ENCODE measurements around the gene PDGFB.

PDGFB gene

DNA sequence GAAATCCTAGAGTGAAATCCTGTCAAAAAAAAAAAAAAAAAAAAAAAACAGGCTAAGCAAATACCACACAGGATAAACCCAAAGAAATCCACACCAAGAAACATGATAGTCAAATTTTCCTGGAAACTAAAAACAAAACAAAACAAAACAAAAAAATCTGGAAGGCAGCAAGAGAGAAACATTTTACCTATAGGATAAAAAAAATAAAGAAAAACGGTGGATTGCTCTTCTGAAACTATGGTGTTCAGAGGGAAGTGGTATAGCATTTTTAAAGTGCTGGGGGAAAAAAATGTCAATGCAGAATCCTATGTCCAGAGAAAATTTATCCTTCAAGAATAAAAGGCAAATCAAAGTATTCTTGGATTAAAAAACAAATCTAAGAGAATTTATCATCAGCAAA lies 50.7 kb downstream of the PDGFB start:
- DNase-seq = no peak

DNA sequence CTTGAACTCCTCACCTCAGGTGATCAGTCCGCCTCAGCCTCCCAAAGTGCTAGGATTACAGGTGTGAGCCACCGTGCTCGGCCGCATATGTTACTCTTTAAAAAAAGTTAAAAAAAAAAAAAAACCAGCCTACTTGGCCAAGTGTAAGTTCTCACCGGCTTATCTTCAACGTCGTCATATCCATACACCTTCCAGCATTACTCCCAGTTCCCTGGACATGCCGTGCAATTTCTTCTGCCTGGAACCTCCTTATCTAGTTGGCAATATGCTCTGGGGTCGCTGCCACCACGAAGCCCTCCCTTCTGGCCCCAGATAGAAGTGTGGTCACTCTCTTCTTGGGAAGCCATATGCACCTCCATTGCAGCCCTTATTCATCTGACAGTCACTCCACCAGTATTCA lies 56.0 kb downstream of the PDGFB start:
- DNase-seq = no peak

DNA sequence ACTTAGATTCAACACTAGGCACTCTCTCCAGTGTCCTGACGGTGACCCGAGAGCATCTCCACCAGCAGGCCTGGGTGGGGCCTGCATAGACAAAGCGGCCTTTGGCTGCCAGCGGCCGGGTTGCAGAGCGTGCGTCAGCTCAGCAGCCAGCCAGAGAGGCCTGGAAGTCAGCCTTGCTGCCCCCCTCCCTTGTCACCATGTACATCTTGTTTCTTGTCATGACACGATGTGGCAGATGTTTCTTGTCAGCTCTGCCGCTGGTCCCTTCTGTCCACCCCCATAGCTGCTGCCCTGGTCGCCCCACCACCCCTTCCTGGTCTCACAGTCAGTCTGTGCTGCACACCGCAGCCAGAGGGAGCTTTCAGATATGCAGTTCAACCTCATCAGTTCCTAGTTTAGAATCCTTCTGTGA lies 59.2 kb downstream of the PDGFB start:
- DNase-seq = no peak

DNA sequence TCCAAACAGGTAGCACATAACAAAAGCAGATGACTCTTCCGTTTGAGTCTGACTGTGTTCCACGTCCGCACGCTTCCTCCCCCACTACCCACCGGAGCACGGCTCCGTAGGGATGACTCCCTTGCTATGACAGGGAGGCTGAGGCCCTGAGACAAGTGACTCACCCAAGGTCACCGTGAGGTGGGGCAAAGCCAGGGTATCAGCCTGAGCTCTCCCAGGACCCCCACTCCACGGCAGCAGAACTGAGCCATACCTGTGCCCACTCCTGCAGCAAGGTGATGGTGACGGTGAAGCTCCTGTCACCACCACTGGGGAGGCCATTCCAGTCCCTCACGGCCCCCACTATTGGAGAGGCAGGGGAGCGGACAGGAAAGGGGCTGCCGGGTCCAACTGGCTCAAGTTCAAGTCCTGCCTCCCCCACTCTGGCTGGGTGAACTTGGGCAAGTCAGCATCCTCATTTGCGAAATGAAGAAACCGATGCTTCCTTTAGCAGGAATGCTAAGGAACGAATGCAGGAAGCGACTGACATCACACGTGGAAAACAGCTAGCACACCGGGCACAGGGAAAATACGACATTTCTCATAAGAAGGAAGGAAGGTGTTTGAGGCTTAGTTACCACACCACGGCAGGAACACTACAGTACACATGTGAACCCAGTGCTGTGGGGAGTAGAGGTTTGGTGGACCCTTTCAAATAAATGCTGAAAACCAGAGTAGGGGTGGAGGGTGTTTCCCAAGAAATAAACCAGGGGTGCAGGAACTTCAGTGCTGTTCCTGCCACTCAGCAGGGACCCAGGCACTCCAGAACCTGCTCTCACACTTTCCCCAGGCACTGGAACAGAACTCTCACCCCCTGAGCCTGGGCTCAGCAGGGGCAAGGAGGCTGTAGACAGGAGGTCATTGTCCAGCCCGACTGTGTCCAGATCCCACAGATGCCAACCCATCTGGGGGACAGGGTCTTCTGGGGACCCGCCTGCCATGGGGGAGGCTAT lies 59.9 kb downstream of the PDGFB start:
- DNase-seq = no peak

DNA sequence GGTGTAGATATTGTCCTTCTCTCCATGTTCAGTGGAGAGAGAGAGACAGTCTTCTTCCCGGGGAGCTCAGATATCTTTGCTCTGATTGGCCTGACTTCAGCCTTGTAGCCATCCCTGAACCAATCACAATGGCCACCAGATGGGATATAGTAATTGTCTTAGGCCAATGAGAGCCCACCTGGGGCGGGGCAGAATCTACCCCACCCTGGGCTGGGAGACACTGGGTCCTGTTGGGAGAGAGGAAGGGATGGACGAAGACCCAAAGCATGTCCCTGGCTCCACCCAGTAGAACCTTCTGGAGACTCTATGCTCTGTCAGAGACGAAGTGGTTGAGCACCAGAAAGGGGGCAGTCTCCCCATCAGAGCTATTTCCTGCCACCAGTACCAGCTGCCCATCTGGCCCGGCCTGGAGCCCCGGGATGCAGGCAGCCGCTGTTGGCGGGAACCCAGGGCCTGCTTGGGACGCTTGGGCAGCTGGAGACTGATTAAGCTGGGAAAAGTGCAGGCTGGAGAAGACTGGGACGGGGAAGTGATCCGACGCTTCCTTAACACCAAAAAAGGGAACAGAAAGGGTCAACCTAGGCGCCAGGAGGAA lies 60.7 kb downstream of the PDGFB start:
- DNase-seq = no peak

DNA sequence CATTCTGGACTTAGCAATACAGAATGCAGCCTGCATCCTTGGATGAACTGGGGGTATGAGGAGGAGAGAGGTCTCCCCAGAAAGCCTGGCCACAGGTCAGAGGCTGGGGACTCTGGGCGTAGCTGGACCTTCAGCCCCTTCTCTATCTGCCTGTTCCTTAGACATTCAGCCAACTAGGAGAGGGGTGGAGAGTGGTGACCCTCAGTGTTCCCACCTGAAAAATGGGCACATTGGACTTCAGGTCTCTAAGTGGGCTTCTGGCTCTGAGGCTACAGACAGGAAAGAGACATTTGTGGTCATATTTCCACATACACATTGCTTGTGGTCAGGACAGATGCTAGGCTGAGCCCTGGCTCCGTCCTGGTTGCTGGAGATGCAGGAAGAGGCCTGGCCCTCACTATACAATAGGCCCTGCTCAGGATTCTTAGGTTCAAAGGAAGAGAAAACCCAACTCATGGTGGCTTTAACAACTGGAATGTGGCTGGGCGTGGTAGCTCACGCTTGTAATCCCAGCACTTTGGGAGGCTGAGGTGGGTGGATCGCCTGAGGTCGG lies 62.2 kb downstream of the PDGFB start:
- no peak for DNase-seq

DNA sequence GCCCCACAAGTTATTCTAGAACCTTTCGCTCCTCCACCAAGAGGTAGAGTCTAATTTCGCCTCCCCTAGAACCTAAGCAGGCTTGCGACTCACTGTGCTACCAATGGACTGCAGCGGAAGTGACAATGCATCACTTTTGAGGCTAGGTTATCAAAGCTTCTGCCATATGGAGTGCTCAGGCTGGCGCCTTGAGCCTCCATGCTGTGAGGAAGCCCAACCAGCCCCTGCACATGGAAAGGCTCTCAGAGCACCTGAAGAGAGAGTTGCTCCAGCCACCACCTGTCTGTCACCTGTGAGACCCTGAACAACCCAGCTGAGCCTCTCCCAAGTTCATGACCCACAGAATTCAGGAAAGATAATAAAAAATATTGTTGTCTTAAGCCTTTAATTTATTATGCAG lies 63.0 kb downstream of the PDGFB start:
- DNase-seq = no peak

DNA sequence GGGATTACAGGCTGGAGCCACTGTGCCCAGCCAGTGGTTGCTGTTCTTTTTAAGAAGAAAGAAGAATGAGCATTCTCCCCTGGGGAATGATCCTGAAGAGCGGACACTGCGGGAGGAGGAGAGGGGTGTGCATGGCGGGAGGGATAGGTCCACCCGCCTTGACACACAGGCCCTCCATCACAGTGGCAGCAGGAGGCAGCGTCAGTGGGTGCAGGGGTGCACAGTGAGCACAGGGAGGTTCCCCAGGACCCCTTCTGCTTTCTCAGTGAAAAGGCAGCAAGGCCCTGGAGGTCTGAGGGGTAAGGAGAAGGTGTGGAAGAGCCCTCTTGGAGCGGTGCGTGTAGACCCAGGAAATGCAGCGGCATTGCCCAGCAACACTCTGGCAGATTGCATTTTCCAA lies 63.4 kb downstream of the PDGFB start:
- no peak for DNase-seq

DNA sequence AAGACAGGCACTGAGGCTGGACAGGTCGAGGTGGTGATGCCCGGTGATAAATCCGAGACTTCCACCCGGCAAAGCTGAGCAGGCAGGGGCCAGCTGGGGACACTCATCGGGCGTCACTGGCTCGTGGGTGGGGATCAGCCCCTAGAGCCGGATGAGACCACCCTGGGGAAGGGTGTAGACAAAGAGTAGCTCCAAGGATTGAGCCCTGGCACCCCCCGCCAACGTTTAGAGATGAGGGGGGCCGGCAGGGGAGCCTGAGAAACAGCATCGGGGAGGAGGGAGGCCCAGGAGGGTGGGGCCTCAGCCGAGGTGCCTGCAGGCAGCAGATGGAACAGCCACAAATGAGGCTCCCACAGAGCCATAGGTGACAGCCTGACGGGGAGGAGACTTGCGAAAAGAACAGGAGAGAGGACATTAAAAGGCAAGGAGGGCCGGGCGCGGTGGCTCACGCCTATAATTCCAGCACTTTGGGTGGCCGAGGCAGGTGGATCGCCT lies 64.9 kb downstream of the PDGFB start:
- no peak for DNase-seq

DNA sequence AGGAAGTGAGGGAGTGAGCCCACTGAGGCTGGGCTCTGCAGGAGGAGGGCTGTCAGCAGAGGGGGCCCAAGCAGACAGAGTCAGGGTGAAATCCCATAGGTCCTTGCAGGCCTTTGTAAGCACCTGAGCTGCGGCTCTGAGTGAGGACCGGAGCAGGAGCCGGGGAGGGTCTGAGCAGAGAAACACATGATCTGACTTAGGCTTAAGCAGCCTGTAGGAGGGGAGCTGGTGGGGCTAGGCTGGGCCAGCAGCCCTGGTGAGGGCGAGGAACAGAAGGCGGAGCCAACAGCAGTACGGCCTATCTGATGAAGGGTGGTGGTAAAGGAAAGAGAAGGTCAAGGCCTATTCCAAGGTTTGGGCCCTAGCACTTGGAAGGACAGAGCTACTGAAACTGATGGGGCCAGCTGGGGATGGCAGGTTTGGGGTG lies 65.4 kb downstream of the PDGFB start:
- no peak for DNase-seq

DNA sequence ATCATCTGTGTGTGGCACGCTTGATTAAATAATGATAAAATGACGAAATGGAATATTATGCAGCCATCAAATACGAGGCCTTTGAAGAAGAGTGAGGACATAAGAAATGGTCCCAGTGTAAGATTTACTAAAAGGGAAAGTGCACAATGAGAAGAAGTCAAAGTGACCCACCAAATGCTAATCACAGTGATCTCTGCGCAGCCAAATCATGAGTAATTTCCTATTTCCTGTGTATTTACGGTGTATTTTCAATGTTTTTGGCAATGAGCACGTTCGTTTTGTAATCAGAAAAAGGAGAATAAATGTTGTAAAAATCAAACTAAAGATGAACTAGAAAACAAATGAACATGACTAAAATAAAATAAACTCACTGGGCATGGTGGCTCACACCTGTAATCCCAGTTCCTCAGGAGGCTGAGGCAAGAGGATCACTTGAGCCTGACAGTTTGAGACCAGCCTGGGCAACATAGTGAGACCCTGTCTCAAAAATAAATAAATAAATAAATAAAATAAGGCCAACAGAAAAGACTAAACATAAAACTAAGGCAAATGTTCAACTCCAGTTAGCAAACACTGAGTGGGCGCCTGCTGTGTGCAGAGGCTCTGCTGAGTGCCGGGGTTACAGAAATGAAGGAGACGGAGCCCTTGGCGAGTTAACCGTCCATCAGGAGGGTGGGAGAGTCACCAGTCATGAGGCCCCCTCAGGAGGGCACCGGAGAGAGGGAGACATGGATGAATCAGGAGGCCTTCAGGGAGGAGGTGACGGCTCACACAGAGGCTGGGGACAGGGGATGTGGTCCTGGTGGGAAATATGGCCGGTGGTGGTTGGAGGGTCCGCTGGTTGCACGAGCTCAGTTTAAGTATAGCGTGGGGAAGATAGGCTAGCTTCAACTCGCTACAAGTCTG lies 66.3 kb downstream of the PDGFB start:
- DNase-seq = peak; percentile 62

DNA sequence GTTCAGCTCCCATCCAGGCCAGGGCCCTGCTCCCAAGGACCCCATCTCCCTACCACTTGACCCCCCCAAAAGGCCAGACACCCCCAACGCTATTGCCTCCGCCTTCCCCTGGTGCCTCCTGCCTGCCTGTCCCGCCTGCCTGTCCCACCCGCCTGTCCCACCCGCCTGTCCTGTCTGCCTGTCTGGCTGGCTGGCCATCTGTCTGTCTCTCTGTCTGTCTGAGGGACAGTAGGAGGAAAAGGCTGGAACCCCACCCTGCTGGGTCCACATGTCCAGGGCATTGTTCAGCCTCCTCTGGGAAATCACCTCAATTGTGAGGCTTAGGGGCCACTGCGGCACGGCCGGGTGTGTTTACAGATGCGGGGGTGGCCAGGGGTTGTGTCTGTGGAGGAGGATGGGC lies 67.0 kb downstream of the PDGFB start:
- no peak for DNase-seq

DNA sequence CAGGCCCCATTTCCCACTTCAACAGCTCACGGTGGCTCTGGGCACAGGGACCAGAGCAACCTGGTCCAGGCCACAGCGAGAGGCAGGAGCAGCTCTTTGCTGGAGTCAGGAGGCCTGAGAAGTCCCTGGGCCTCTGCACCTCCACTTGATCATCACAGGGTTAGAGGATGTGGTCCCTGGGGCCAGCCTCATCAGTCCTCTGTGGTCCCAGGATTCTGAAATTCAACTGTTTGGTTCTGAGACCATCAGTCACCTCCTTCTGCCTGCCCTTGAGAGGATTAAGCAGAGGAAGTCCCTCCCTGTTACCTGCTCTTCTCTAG lies 67.4 kb downstream of the PDGFB start:
- DNase-seq = no peak

DNA sequence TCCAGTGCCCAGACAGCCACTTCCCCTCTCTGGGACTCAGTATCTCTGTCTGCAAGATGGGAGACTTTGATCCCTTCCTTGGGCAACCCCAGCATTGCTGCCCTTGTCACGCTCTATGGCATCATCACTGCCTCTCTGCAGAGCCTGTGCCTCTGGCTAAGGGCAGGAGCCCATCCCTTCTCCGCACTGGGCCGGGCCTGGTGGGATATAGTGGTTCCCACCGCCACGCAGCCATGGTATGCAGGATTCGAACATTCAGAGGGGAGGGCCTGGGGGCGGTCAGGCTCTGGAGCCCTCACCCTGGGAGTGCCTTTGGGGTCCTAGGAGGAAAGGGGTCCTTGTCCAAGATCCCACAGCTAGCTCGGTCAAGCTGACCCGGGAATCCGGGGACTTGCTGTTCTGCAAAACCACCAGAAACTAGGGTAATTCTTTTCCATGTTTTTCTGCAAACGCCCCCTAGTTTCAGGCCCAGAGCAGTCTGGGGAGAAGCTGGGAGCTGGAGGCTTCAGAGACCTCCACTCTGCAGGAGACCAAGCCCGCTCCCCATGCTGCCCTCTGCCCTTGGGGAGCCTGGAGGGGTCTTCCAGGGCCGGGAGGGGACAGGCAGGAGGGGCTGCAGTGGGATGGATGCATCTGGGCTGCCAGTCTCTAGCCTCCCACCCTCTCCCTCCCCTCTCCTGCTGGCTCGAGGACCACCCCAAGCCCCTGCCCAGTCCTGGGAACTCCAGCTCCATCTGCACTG lies 67.9 kb downstream of the PDGFB start:
- no peak for DNase-seq

DNA sequence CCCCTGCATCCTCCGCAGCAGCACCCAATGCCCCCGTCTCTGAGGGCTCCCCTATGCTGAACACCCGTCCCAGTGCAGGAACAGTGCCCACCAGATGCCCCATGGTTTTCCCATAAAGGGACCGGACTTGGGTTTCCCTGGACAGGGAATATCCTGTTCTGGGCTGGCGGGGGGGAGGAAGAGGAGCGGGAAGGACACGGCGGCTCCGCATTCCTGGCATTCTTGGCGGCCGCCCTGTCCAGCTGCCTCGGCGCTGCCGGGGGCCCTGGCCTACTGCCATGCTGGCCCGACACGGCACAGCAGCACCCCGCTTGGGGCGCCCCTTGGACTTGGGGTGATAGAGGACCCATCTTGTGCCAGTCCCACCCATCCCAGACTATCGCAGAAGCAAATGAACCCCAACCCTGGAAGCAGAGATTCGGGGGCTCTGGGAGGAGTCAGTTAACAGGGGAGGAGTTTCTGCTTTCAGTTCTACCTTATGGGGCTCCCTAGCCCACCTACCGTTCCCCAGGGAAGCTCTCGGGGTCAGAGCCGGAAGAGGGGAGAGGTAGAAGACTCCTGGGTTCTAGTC lies 68.6 kb downstream of the PDGFB start:
- DNase-seq = no peak

DNA sequence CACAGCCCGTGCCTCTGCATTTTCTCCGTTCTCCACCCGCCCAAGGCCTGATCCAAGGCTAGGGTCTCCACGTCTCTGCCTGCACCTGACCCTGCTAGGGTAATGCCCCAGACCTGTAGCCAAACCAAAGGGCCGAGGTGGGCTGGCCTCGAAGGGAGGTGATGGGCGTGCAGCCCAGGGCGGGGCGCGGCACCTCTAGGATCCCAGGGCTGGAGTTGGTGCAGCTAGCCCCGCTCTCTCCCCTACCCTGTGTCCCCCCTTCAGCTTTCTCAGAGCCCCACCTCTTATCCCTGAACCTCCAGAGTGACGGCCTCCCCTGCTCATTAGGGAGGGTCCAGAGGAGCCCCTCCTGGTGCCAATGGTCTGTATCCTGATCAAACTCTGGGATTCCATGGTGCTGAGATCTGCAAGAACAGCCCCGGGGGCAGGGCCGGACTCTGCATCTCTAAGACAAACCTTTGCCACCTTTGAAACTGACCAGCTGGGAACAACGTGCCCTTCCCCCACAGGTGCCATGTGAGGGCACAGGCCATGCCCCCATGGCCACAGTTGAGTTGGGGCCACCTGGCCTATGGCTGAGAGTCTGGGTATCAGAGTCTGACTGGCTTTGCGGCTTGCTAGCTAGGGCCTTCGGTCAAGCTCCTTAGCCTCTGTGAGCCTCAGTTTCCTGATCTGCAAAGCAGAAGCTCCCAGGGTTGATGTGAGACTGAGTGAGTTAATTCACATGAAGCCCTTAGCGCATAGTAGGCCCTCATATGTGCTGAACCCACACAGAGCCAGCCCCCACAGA lies 69.2 kb downstream of the PDGFB start:
- DNase-seq = no peak

DNA sequence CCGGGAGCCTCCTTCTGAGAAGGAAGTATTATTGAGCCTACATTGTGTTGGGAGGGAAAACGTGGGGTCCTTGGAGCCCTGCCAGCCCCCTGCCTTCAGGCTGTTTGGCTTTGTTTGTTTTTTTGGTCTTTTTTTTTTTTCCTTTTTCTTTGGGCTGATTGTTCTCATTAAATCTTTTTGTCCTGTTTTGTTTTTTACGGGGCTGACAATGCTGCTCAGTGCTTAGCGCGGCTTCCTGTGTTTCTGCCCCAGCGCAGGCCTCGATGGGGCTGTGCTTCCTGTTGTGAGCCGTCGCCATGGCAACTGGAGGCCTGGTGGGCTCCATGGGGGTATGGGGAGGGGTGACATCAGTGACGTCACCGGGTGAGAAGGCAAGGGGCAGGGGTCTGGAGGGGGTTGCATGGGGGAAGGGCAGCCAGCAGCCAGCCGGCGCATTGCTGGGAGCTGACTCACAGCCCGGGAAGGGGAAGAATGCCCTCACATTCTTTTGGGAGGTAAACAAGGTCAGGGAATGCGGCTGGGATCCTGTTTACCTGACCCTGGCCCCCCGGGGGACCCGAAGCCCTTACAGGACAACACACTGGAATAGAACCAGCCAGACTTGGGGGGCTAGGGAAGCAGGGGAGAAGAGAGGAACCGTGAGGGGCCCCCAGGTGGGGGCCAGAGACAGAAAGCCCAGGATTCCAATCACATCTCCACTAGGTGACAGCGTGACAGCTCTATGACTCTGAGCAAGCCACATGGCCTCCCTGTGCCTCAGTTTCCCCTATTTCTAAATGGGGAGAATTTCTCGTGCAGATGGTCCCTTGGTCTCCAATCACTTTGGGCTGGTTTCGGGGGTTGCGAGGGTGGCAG lies 70.1 kb downstream of the PDGFB start:
- DNase-seq = peak; percentile 92

DNA sequence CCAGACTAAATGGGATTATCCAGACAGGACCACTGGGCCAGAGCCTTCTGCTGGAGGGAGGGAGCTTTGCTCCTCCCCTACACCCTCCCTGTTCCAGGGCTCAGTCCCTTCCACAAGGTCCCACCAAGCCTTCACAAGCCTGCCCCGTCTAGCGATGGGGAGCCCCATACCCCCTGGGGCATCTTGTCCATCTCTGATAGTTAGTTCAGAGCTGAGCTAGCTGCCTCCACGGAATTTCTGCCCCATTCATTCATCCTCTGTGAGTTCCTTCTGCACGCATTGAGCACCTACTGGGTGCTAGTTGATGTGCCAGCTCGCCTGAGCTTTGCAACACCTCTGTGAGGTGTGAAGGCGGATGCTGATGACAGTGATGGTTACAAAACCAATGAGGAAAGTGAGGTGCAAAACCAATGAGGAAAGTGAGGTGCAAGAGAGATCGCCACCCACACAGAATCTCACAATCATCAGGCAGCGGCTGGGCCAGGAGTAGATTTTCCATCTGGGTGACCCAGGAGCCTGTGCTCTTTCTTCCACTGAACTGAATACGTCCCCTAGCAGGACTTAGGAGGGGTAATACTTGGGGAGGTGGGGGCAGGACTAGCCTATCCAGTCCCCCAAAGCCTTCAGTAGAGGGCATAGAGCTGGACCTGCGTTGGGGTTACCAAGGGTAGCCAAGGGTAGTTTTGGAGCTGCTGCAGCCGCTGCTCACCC lies 70.8 kb downstream of the PDGFB start:
- peak; percentile 82 for DNase-seq
